ENCODE measurements around the gene CDH4.

Gene CDH4

GRCh38 chr20:61625246-61625645 lies 373.2 kb downstream of the CDH4 start:
- no peaks in the 10 kb centered on the region for H3K4me1 ChIP-seq (ENCODE audit: control insufficient read depth in 1 of 2, insufficient read depth in 2 of 2, low read length in 2 of 2)
- no peak overlapping the region for H3K18ac ChIP-seq (ENCODE audit: low read length)
- no peak for DNase-seq

GRCh38 chr20:61626412-61626811 lies 374.4 kb downstream of the CDH4 start:
- peak overlapping the region; percentile 52 for H3K23ac ChIP-seq (ENCODE audit: low read length)
- no peak overlapping the region for H2BK120ac ChIP-seq (ENCODE audit: insufficient read depth, low read length, poor library complexity)
- H3K4me1 ChIP-seq (ENCODE audit: control insufficient read depth in 1 of 2, insufficient read depth in 2 of 2, low read length in 2 of 2): no peaks in the 10 kb centered on the region
- no peak overlapping the region for H2AFZ ChIP-seq (ENCODE audit: insufficient read depth, low read length, poor library complexity)
- H3K18ac ChIP-seq (ENCODE audit: low read length): no peak overlapping the region
- H2AK5ac ChIP-seq (ENCODE audit: low read length): no peak overlapping the region
- H3K27ac ChIP-seq (ENCODE audit: low read depth, low read length): no peak overlapping the region
- no peaks in the 10 kb centered on the region for H3K79me1 ChIP-seq (ENCODE audit: low read length)
- H2BK12ac ChIP-seq (ENCODE audit: low read length): no peak overlapping the region
- no peak overlapping the region for H3K4ac ChIP-seq (ENCODE audit: low read depth, low read length)
- DNase-seq: no peak
- H4K91ac ChIP-seq (ENCODE audit: low read depth, low read length): no peak overlapping the region
- H3K4me2 ChIP-seq (ENCODE audit: low read length): no peak overlapping the region
- no peak overlapping the region for H3K4me3 ChIP-seq (ENCODE audit: low read depth, low read length)
- H3K9me3 ChIP-seq (ENCODE audit: insufficient read depth, low read depth, low read length): peaks cover 2% of the 10 kb centered on the region
- H3K14ac ChIP-seq (ENCODE audit: low read length): no peak overlapping the region
- H4K8ac ChIP-seq (ENCODE audit: low read depth, low read length): no peak overlapping the region
- no CpG with 5 or more reads among the region's 12 CpGs for WGBS (ENCODE audit: extremely low coverage, insufficient coverage, insufficient read length)
- no peak overlapping the region for H3K9ac ChIP-seq (ENCODE audit: low read length)
- H3K36me3 ChIP-seq (ENCODE audit: control insufficient read depth in 1 of 2, insufficient read depth in 2 of 2, low read length in 2 of 2): no peaks in the 10 kb centered on the region
- no peaks in the 10 kb centered on the region for H3K27me3 ChIP-seq (ENCODE audit: insufficient read depth, low read length)
- no peak overlapping the region for H2BK5ac ChIP-seq (ENCODE audit: low read depth, low read length, poor library complexity)
- H4K12ac ChIP-seq (ENCODE audit: low read depth, low read length): no peak overlapping the region
- H3K79me2 ChIP-seq (ENCODE audit: control insufficient read depth, insufficient read depth, low read length, poor library complexity): no peaks in the 10 kb centered on the region

More at GRCh38 chr20:61625246-61625645, 373.2 kb downstream of the CDH4 start:
- Histone ChIP-seq H3K27me3 (ENCODE audit: insufficient read depth, low read length) (no peaks in the 10 kb centered on the region), H3K79me1 (ENCODE audit: low read length) (no peaks in the 10 kb centered on the region), H4K8ac (ENCODE audit: low read depth, low read length) (no peak overlapping the region), H3K79me2 (ENCODE audit: control insufficient read depth, insufficient read depth, low read length, poor library complexity) (no peaks in the 10 kb centered on the region), H3K9me3 (ENCODE audit: insufficient read depth, low read depth, low read length) (peaks cover 2% of the 10 kb centered on the region), H4K91ac (ENCODE audit: low read depth, low read length) (no peak overlapping the region), H3K4ac (ENCODE audit: low read depth, low read length) (no peak overlapping the region), H3K27ac (ENCODE audit: low read depth, low read length) (no peak overlapping the region), H3K23ac (ENCODE audit: low read length) (no peak overlapping the region), H2BK5ac (ENCODE audit: low read depth, low read length, poor library complexity) (no peak overlapping the region), H3K36me3 (ENCODE audit: control insufficient read depth in 1 of 2, insufficient read depth in 2 of 2, low read length in 2 of 2) (no peaks in the 10 kb centered on the region), H3K4me3 (ENCODE audit: low read depth, low read length) (no peak overlapping the region), H2AK5ac (ENCODE audit: low read length) (no peak overlapping the region), H3K4me2 (ENCODE audit: low read length) (no peak overlapping the region), H3K14ac (ENCODE audit: low read length) (no peak overlapping the region), H3K9ac (ENCODE audit: low read length) (no peak overlapping the region), H4K12ac (ENCODE audit: low read depth, low read length) (no peak overlapping the region), H2BK12ac (ENCODE audit: low read length) (no peak overlapping the region), H2BK120ac (ENCODE audit: insufficient read depth, low read length, poor library complexity) (no peak overlapping the region), H2AFZ (ENCODE audit: insufficient read depth, low read length, poor library complexity) (no peak overlapping the region)
- no CpG with 5 or more reads among the region's 8 CpGs for WGBS (ENCODE audit: extremely low coverage, insufficient coverage, insufficient read length)

- no peaks in the 10 kb centered on the region for H3K9me3 ChIP-seq (ENCODE audit: insufficient read depth, low read depth, low read length)
- no peak overlapping the region for H2BK120ac ChIP-seq (ENCODE audit: insufficient read depth, low read length, poor library complexity)
- no peak overlapping the region for H2BK12ac ChIP-seq (ENCODE audit: low read length)
- no peak overlapping the region for H3K18ac ChIP-seq (ENCODE audit: low read length)
- no peak overlapping the region for H2BK5ac ChIP-seq (ENCODE audit: low read depth, low read length, poor library complexity)
- H4K12ac ChIP-seq (ENCODE audit: low read depth, low read length): no peak overlapping the region
- H3K14ac ChIP-seq (ENCODE audit: low read length): no peak overlapping the region
- H3K79me1 ChIP-seq (ENCODE audit: low read length): no peaks in the 10 kb centered on the region
- H3K23ac ChIP-seq (ENCODE audit: low read length): no peak overlapping the region
- no CpG with 5 or more reads among the region's 27 CpGs for WGBS (ENCODE audit: extremely low coverage, insufficient coverage, insufficient read length)
- H3K27me3 ChIP-seq (ENCODE audit: insufficient read depth, low read length): no peaks in the 10 kb centered on the region
- no peak overlapping the region for H3K4me2 ChIP-seq (ENCODE audit: low read length)
- no peaks in the 10 kb centered on the region for H3K36me3 ChIP-seq (ENCODE audit: control insufficient read depth in 1 of 2, insufficient read depth in 2 of 2, low read length in 2 of 2)
- no peak overlapping the region for H3K9ac ChIP-seq (ENCODE audit: low read length)
- H2AFZ ChIP-seq (ENCODE audit: insufficient read depth, low read length, poor library complexity): no peak overlapping the region
- H3K79me2 ChIP-seq (ENCODE audit: control insufficient read depth, insufficient read depth, low read length, poor library complexity): no peaks in the 10 kb centered on the region
- DNase-seq: no peak
- H2AK5ac ChIP-seq (ENCODE audit: low read length): no peak overlapping the region
- H4K8ac ChIP-seq (ENCODE audit: low read depth, low read length): no peak overlapping the region
- H4K91ac ChIP-seq (ENCODE audit: low read depth, low read length): no peak overlapping the region
- H3K4ac ChIP-seq (ENCODE audit: low read depth, low read length): no peak overlapping the region
- H3K4me1 ChIP-seq (ENCODE audit: control insufficient read depth in 1 of 2, insufficient read depth in 2 of 2, low read length in 2 of 2): no peaks in the 10 kb centered on the region
- H3K4me3 ChIP-seq (ENCODE audit: low read depth, low read length): no peak overlapping the region
- no peak overlapping the region for H3K27ac ChIP-seq (ENCODE audit: low read depth, low read length)
Measured at GRCh38 chr20:61627791-61628415, 375.8 kb downstream of the CDH4 start.

GRCh38 chr20:61628480-61628879 lies 376.4 kb downstream of the CDH4 start:
- Histone ChIP-seq H3K9ac (ENCODE audit: low read length) (no peak overlapping the region), H3K27me3 (ENCODE audit: insufficient read depth, low read length) (no peaks in the 10 kb centered on the region), H3K9me3 (ENCODE audit: insufficient read depth, low read depth, low read length) (no peaks in the 10 kb centered on the region), H3K79me2 (ENCODE audit: control insufficient read depth, insufficient read depth, low read length, poor library complexity) (no peaks in the 10 kb centered on the region), H4K91ac (ENCODE audit: low read depth, low read length) (no peak overlapping the region), H3K36me3 (ENCODE audit: control insufficient read depth in 1 of 2, insufficient read depth in 2 of 2, low read length in 2 of 2) (no peaks in the 10 kb centered on the region), H4K8ac (ENCODE audit: low read depth, low read length) (no peak overlapping the region), H3K4me2 (ENCODE audit: low read length) (no peak overlapping the region), H2BK5ac (ENCODE audit: low read depth, low read length, poor library complexity) (no peak overlapping the region), H3K23ac (ENCODE audit: low read length) (no peak overlapping the region), H3K79me1 (ENCODE audit: low read length) (no peaks in the 10 kb centered on the region), H2AFZ (ENCODE audit: insufficient read depth, low read length, poor library complexity) (no peak overlapping the region), H3K18ac (ENCODE audit: low read length) (no peak overlapping the region), H2BK12ac (ENCODE audit: low read length) (no peak overlapping the region), H2AK5ac (ENCODE audit: low read length) (no peak overlapping the region), H3K4me3 (ENCODE audit: low read depth, low read length) (no peak overlapping the region), H3K14ac (ENCODE audit: low read length) (no peak overlapping the region), H3K4ac (ENCODE audit: low read depth, low read length) (no peak overlapping the region), H3K4me1 (ENCODE audit: control insufficient read depth in 1 of 2, insufficient read depth in 2 of 2, low read length in 2 of 2) (no peaks in the 10 kb centered on the region), H4K12ac (ENCODE audit: low read depth, low read length) (no peak overlapping the region), H2BK120ac (ENCODE audit: insufficient read depth, low read length, poor library complexity) (no peak overlapping the region), H3K27ac (ENCODE audit: low read depth, low read length) (no peak overlapping the region)
- DNase-seq: no peak
- no CpG with 5 or more reads among the region's 10 CpGs for WGBS (ENCODE audit: extremely low coverage, insufficient coverage, insufficient read length)
